ENCODE data around the gene MAU2.

GRCh38 chr19:19274716-19275565, 45.7 kb upstream of the MAU2 start:
- TF ChIP-seq POLR2AphosphoS5 (IDR thresholded peaks at IDR 0.05) (no peak), CTCF (IDR thresholded peaks at IDR 0.05) (no peak), POLR2A (IDR thresholded peaks at IDR 0.05) (no peak)

Data from prostate gland (tissue), 2 donors.